HFFc6 (cell line): ENCODE data around the gene PQBP1. TPM values are rescaled to one million over a fixed set of nuclear protein-coding genes. Genes with fewer than 3 reads are reported as not detected.
A peak's percentile ranks its signal among the peaks of the same experiment; 100 is the strongest.

ENCODE experiments used
- DNase-seq: peaks from one replicate; pipeline ENCODE4 v3.0.0-alpha.2; 2018
- H3K27ac Mint-ChIP-seq: 2 replicates; pipeline ENCODE4 v1.8.0; 2020; ENCODE audit warnings: mild to moderate bottlenecking, mixed read lengths
- H3K27me3 Mint-ChIP-seq: 2 replicates; pipeline ENCODE4 v1.8.0; 2021; ENCODE audit warnings: mild to moderate bottlenecking, moderate library complexity, mixed read lengths; ENCODE audit not compliant: insufficient read depth
- H3K36me3 Mint-ChIP-seq: 2 replicates; pipeline ENCODE4 v1.8.0; 2021; ENCODE audit warnings: low read depth, mixed read lengths
- H3K4me1 Mint-ChIP-seq: 2 replicates; pipeline ENCODE4 v1.8.0; 2020; ENCODE audit warnings: low read depth, mixed read lengths
- H3K4me3 Mint-ChIP-seq: 2 replicates; pipeline ENCODE4 v1.8.0; 2020; ENCODE audit warnings: mild to moderate bottlenecking, moderate library complexity, mixed read lengths
- H3K9me3 Mint-ChIP-seq: 2 replicates; pipeline ENCODE4 v1.8.0; 2020; ENCODE audit warnings: mild to moderate bottlenecking, mixed read lengths
- CTCF ChIP-seq: fragments of 200-600 bp; sonication (generic); IDR thresholded peaks from 2 replicates; pipeline ENCODE4 v1.5.0; 2021; ENCODE audit warnings: antibody characterized with exemption, mild to moderate bottlenecking
- total RNA-seq, 6 experiments: library from RNA; stranded (reverse); fragmentation: NEBNext Ultra II Directional; extraction: Animal tissue kit (Norgen Biotek cat#: 25700); gene quantifications; 2 replicates in 1 of 6; 3 replicates in 5 of 6; pipeline ENCODE4 v1.2.3, GENCODE V29; 2021

PQBP1 gene
- total RNA-seq, 6 experiments from 2014 or later = 66.3 to 82.1 (median 71.1) TPM

- Mint-ChIP-seq H3K27ac (peak overlapping the region; percentile 96), H3K9me3 (no peaks in the 10 kb centered on the region), H3K4me3 (peak overlapping the region; percentile 96), H3K4me1 (peaks cover 9% of the 10 kb centered on the region), H3K27me3 (no peaks in the 10 kb centered on the region), H3K36me3 (peaks cover 11% of the 10 kb centered on the region)
- no peak for TF ChIP-seq CTCF
- DNase-seq = no peak
These were observed 13.2 kb downstream of the PQBP1 start for GRCh38 chrX:48910926-48911411.

DNA sequence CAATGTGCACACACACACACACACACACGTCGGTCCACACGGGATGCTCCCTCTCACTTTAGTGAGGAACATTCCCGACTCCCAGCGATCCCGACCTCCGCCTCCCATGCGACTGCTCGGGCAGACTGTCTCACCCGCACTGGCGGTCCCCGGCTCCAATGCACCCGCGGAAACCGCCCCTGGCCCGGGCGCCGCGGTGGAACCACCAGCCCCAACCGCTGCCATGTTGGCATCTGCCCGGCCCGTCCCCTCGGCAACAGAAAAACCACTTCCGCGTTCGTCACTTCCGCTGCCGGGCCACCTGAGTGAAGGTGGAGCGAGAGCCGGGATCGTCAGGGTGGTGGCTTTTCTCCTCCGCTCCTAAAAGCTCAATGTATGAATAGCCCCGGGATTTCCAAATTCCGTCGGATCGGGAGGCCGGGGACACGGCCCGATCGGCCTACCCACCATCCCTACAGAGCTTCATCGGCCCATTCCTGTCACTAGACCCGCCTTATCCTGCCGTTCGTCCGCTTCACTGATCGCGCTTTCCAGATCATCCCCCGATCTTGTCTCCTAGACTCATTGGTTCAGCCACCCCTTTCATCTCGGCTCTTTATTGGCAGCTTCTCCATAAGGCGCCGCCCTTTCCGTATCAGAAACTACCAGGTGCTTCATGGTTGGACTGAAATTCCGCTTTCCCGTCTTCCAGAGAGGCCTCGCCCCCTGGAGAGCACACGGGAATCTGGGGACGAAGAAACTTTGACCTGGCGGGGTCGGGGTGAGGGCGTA is 13.9 kb downstream of the PQBP1 start, which contains the start of gene SLC35A2:
TSS of gene SLC35A2 (minus strand) at position 235 of the 771 bp plus-strand sequence. CDS start at position 225, 10 bp downstream.
- Mint-ChIP-seq H3K9me3 (no peaks in the 10 kb centered on the region), H3K4me3 (peak within 1 kb of the TSS; percentile 96), H3K36me3 (peaks cover 11% of the 10 kb centered on the region), H3K4me1 (peaks cover 9% of the 10 kb centered on the region), H3K27ac (peak within 1 kb of the TSS; percentile 96), H3K27me3 (no peaks in the 10 kb centered on the region)
- no peak for TF ChIP-seq CTCF
- peak; percentile 66 for DNase-seq

DNA sequence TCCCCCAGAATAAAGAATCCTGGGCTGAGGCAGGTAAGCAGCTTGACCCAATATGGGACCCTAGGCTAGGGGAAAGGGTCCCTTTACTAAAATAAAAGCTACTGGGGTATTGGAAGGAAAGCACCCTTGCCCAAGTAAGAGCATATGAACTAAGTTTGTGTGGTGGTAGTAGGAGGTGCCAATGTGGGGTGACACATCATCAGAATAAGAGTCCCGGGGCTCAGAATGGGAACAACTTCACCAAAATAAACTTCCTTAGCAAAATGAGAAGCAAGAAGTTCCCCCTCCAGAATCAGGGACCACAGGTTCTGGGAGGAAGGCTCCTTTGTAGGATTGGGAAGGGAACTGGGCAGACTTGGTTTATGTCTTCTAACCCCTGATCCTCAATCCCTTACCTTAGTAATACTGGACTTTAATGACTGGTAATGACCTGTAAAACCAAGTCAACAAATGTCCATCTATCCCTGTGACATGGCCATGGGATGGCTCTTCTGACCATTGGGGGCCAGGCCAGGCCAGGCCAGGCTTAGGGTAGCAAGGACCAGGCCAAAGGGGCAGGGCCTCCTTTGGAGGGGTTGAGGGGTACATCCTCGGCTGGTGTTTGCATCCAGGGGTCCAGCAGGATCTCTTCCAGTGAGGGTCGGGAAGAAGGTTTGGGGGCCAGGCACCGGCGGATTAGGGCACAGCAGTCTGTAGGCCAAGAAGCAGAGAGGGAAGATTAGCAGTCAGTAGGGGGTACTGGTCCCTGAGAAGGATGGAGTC is 16.1 kb downstream of the PQBP1 start:
- H3K9me3 Mint-ChIP-seq = no peaks in the 10 kb centered on the region
- no peak for DNase-seq
- H3K27ac Mint-ChIP-seq = no peak overlapping the region
- peaks cover 11% of the 10 kb centered on the region for H3K36me3 Mint-ChIP-seq
- H3K4me3 Mint-ChIP-seq = no peak overlapping the region
- H3K4me1 Mint-ChIP-seq = peaks cover 22% of the 10 kb centered on the region
- no peak for TF ChIP-seq CTCF
- H3K27me3 Mint-ChIP-seq = no peaks in the 10 kb centered on the region; the same call in 1 of the 2 replicates

GRCh38 chrX:48914593-48915493 is 17.1 kb downstream of the PQBP1 start:
- Mint-ChIP-seq H3K27me3 (no peaks in the 10 kb centered on the region; the same call in 1 of the 2 replicates), H3K4me1 (peaks cover 28% of the 10 kb centered on the region), H3K36me3 (peaks cover 11% of the 10 kb centered on the region), H3K4me3 (no peak overlapping the region), H3K27ac (no peak overlapping the region; the same call in 1 of the 2 replicates), H3K9me3 (no peaks in the 10 kb centered on the region)
- no peak for DNase-seq
- no peak for TF ChIP-seq CTCF
